Endothelial cell of umbilical vein (primary cell): ENCODE data around the gene PUM2. TPM values are rescaled to one million over a fixed set of nuclear protein-coding genes. Genes with fewer than 3 reads are reported as not detected.

ENCODE experiments used
- BruUV-seq: library from RNA; stranded (reverse); fragments of 400-500 nt; replicated peaks from 2 replicates; lab custom pipeline; 2021; lab: Mats Ljungman, UMichigan
- CTCF ChIA-PET: fragments of 300-600, 350-600 bp; sonication (Branson Sonifier 250); formaldehyde crosslinking; loops from one replicate; lab custom pipeline; 2021; ENCODE audit warnings: antibody characterized with exemption, inconsistent platforms; lab: Charles Lee
- POLR2A ChIA-PET: fragments of 300-600, 350-600 bp; sonication (Branson Sonifier 250); formaldehyde crosslinking; loops from one replicate; lab custom pipeline; 2021; ENCODE audit warnings: antibody characterized with exemption, inconsistent platforms; lab: Charles Lee
- DNase-seq: peaks from one replicate; pipeline ENCODE4 v3.0.0-alpha.2; 2011; ENCODE audit warnings: low read depth, low spot score
- FAIRE-seq: peaks from 2 replicates; lab custom pipeline; 2011; peaks lifted over from hg19 to GRCh38; lab: Jason Lieb, UNC
- H2AFZ ChIP-seq: 2 replicates; pipeline ENCODE4 v1.6.0; 2012; ENCODE audit warnings: low read depth, low read length, control low read depth, inconsistent platforms
- H3K27ac ChIP-seq: 2 replicates; pipeline ENCODE4 v1.5.1; 2011; ENCODE audit warnings: low read depth, mild to moderate bottlenecking, control low read depth, low read length, moderate library complexity; ENCODE audit not compliant: insufficient read depth
- H3K27me3 ChIP-seq, 2 experiments: 2 replicates each; pipeline versions ENCODE4 v1.6.0 to v1.6.1; 2011; ENCODE audit warnings: low read length in 2 of 2, mixed read lengths in 1 of 2; ENCODE audit not compliant: control insufficient read depth in 2 of 2, insufficient read depth in 2 of 2
- H3K36me3 ChIP-seq, 2 experiments: 2 replicates in 1 of 2; 3 replicates in 1 of 2; pipeline ENCODE4 v1.5.1; 2011; ENCODE audit warnings: low read length in 2 of 2, mild to moderate bottlenecking in 1 of 2, moderate library complexity in 1 of 2; ENCODE audit not compliant: control insufficient read depth in 2 of 2, insufficient read depth in 2 of 2; ENCODE audit errors: extremely low read depth in 1 of 2
- H3K4me1 ChIP-seq: 3 replicates; pipeline ENCODE4 v1.5.1; 2011; ENCODE audit warnings: mild to moderate bottlenecking, low read length; ENCODE audit not compliant: control insufficient read depth, insufficient read depth; ENCODE audit errors: extremely low read depth
- H3K4me2 ChIP-seq: 2 replicates; pipeline ENCODE4 v1.6.1; 2011; ENCODE audit warnings: low read length, control low read depth, mixed read lengths; ENCODE audit not compliant: insufficient read depth
- H3K4me3 ChIP-seq, 3 experiments: fragments of 200-600 bp in 1 of 3; sonication (generic), shearing (Covaris generic) in 1 of 3; replicated peaks in 1 of 3; 2 replicates each; pipeline ENCODE4 v1.5.1; 2011 to 2016; ENCODE audit warnings: control low read depth in 3 of 3, low read length in 3 of 3, mild to moderate bottlenecking in 2 of 3, inconsistent platforms in 1 of 3, low read depth in 1 of 3, moderate library complexity in 1 of 3; ENCODE audit not compliant: insufficient read depth in 1 of 3
- H3K79me2 ChIP-seq: 2 replicates; pipeline ENCODE4 v1.6.0; 2012; ENCODE audit warnings: low read length, inconsistent platforms; ENCODE audit not compliant: control insufficient read depth, insufficient read depth
- H3K9ac ChIP-seq: replicated peaks from 2 replicates; pipeline ENCODE3; 2011; ENCODE audit warnings: low read length, control low read depth; ENCODE audit not compliant: insufficient read depth; ENCODE audit errors: extremely low read depth
- H3K9me1 ChIP-seq: replicated peaks from 3 replicates; pipeline ENCODE4 v1.6.0; 2011; ENCODE audit warnings: mild to moderate bottlenecking, low read length; ENCODE audit not compliant: control insufficient read depth, insufficient read depth; ENCODE audit errors: extremely low read depth
- H3K9me3 ChIP-seq: replicated peaks from 2 replicates; pipeline ENCODE4 v1.5.1; 2012; ENCODE audit warnings: low read length, inconsistent platforms; ENCODE audit not compliant: control insufficient read depth, insufficient read depth
- H4K20me1 ChIP-seq: replicated peaks from 2 replicates; pipeline ENCODE3; 2011; ENCODE audit warnings: mild to moderate bottlenecking, low read length; ENCODE audit not compliant: control insufficient read depth, insufficient read depth; ENCODE audit errors: extremely low read depth
- CTCF ChIP-seq, 2 donors: IDR thresholded peaks; 1 replicate in 1 of 2; 2 replicates in 1 of 2; pipeline ENCODE4 v1.5.1; 2011; ENCODE audit warnings: low read length in 2 of 2, mild to moderate bottlenecking in 2 of 2, moderate library complexity in 2 of 2, control low read depth in 1 of 2, inconsistent platforms in 1 of 2, low read depth in 1 of 2; ENCODE audit not compliant: insufficient read depth in 1 of 2; ENCODE audit errors: extremely low read depth in 1 of 2
- EZH2 ChIP-seq: IDR thresholded peaks from 2 replicates; pipeline ENCODE4 v1.6.1; 2012; ENCODE audit warnings: borderline replicate concordance, low read depth, mild to moderate bottlenecking, moderate library complexity, low read length, inconsistent platforms; ENCODE audit not compliant: severe bottlenecking
- FOS ChIP-seq: IDR thresholded peaks from 2 replicates; pipeline ENCODE4 v1.6.1; 2011; ENCODE audit warnings: mild to moderate bottlenecking, low read length, moderate library complexity, borderline replicate concordance; ENCODE audit not compliant: insufficient read depth
- GATA2 ChIP-seq: IDR thresholded peaks from 2 replicates; pipeline ENCODE4 v1.7.0; 2011; ENCODE audit warnings: low read depth, mild to moderate bottlenecking, moderate library complexity, mixed read lengths, low read length; ENCODE audit not compliant: insufficient read length, insufficient read depth
- JUN ChIP-seq: IDR thresholded peaks from 2 replicates; pipeline ENCODE4 v1.6.1; 2011; ENCODE audit warnings: borderline replicate concordance, low read depth; ENCODE audit not compliant: insufficient read length, insufficient read depth
- MAX ChIP-seq: IDR thresholded peaks from 2 replicates; pipeline ENCODE4 v1.6.1; 2011; ENCODE audit not compliant: insufficient read depth, insufficient read length
- MYC ChIP-seq: IDR thresholded peaks from one replicate; pipeline ENCODE4 v1.6.1; 2011; ENCODE audit warnings: mild to moderate bottlenecking, low read depth, low read length
- POLR2A ChIP-seq: IDR thresholded peaks from 2 replicates; pipeline ENCODE4 v1.6.1; 2012; ENCODE audit warnings: low read depth, mild to moderate bottlenecking, control low read depth, low read length
- POLR2AphosphoS5 ChIP-seq: IDR thresholded peaks from 2 replicates; pipeline ENCODE4 v1.6.1; 2012; ENCODE audit warnings: low read depth, mild to moderate bottlenecking, control low read depth, low read length, moderate library complexity; ENCODE audit not compliant: insufficient read depth
- dilution Hi-C: fragments of 300-500 bp; cut with MboI; formaldehyde crosslinking; loops from one replicate; pipeline ENCODE4 v1.15.0; 2019; ENCODE audit warnings: low sequenced_read_pairs; ENCODE audit not compliant: extremely low pct_ligation_motif_present
- intact Hi-C: fragments of 100-400 bp; cut with micrococcal nuclease; formaldehyde crosslinking; loops from one replicate; pipeline ENCODE4 v1.10.0; 2022
- polyA plus RNA-seq, 4 experiments: library from polyadenylated mRNA; depleted of rRNA in 3 of 4; stranded (reverse) in 3 of 4; unstranded in 1 of 4; fragments of >200 nt; gene quantifications; 2 replicates each; pipeline versions ENCODE4 v1.2.1 to v1.2.3, GENCODE V29; 2011 to 2012; ENCODE audit warnings: missing spikeins in 1 of 4
- total RNA-seq: library from RNA; stranded (reverse); gene quantifications from 2 replicates; pipeline ENCODE4 v1.2.3, GENCODE V29; 2021

PUM2 gene
- total and polyA plus RNA-seq, 2 donors (not counting 3 experiments of a cell fraction or from before 2014, with no cell fraction given): 32.9 to 83.7 TPM

- H3K4me2 ChIP-seq: no peak overlapping the region
- no peak overlapping the region for H3K9ac ChIP-seq
- no peak overlapping the region for H3K4me3 ChIP-seq
- no peaks in the 10 kb centered on the region for H3K9me1 ChIP-seq
- no peaks in the 10 kb centered on the region for H3K79me2 ChIP-seq
- ChIA-PET POLR2A (no interaction called here), CTCF (interaction anchor here (1.2 to 2.1 kb wide), 3 partner anchors 8 to 11 kb away, joined by 3 to 8 read pairs (median 4); partner anchors contain the start of gene SDC1)
- dilution Hi-C loops: no loop called here
- no peaks in the 10 kb centered on the region for H3K27me3 ChIP-seq
- no peaks in the 10 kb centered on the region for H3K9me3 ChIP-seq
- peak overlapping the region; percentile 64 for H2AFZ ChIP-seq
- intact Hi-C loops: no loop called here
- no peak for FAIRE-seq
- BruUV-seq: no TSS peak
- H3K4me1 ChIP-seq: peaks cover 6% of the 10 kb centered on the region
- TF ChIP-seq POLR2AphosphoS5: no peak
- no peak for TF ChIP-seq POLR2A
- TF ChIP-seq GATA2: no peak
- TF ChIP-seq FOS: no peak
- no peak for TF ChIP-seq CTCF (IDR thresholded peaks at IDR 0.05; ENCODE audit: extremely low read depth in 1 of 2, insufficient read depth in 1 of 2, low read depth in 1 of 2, low read length in 2 of 2)
- no peak for TF ChIP-seq MAX
- no peak for TF ChIP-seq JUN
- no peak for TF ChIP-seq EZH2
- no peak for TF ChIP-seq MYC
- peak; percentile 9 for DNase-seq
- no peak overlapping the region for H3K27ac ChIP-seq
- no peaks in the 10 kb centered on the region for H3K36me3 ChIP-seq
- H4K20me1 ChIP-seq: no peaks in the 10 kb centered on the region
Measured at GRCh38 chr2:20212871-20213503, 137.7 kb downstream of the PUM2 start.
